A172 (cell line): Measurements from ENCODE around the gene PDS5A. TPM values are rescaled to one million over a fixed set of nuclear protein-coding genes. Genes with fewer than 3 reads are reported as not detected.
"Not testable (repeated sequence)": the region's sequence is repeated elsewhere in the genome, so short reads cannot be mapped to it uniquely, and the experiment has no call there.

Experiments used
- DNase-seq: peaks from one replicate; pipeline ENCODE4 v3.0.0-alpha.2; 2015; ENCODE audit warnings: low spot score
- total RNA-seq: library from RNA; depleted of rRNA; stranded (reverse); fragments of >200 nt; shearing (Covaris generic); gene quantifications from 2 replicates; pipeline ENCODE4 v1.2.3, GENCODE V29; 2014

Gene PDS5A
- total RNA-seq, 1 experiment from 2014 or later, result 79.2 TPM

GRCh38 chr4:39908284-39908683 is 69.4 kb downstream of the PDS5A start:
- no peak for DNase-seq

DNA sequence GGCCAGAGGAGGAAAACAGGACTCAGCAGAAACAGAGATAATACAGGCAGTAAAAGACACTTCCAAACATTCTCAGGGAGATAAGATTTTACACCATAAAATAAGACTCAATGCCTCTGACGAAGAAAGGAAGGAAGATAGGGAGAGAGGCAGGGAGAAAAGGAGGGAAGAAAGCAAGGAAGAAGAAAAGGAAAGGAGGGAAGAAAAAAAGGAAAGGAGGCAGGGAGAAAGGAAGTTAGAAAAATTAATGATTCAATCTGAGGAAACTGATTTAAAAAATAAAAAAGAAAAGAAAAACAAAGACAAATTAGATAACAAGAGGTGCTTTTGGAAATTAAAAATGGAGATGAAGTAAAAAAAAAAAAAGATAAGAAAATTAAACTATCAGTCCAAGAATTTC is 72.1 kb downstream of the PDS5A start:
- DNase-seq, result no peak

- not testable (repeated sequence) for DNase-seq
Measured at GRCh38 chr4:39905019-39905418, 72.7 kb downstream of the PDS5A start.

DNA sequence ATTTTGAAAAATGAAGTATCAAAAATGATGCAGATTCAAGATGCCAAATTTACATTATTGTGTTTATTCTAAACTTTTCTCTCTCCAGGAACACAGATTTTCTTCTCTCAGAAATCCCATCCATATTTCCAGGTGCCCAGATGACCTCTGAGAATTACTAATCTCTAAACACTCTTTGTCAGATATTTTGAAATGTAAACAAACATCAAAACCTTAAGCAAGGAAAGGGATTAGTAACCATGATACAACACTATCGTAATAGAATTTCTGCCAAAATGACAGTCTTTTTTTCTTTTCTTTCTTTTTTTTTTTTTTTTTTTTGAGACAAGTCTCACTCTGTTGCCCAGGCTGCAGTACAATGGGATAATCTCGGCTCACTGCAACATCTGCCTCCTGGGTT is 76.7 kb downstream of the PDS5A start:
- no peak for DNase-seq

DNA sequence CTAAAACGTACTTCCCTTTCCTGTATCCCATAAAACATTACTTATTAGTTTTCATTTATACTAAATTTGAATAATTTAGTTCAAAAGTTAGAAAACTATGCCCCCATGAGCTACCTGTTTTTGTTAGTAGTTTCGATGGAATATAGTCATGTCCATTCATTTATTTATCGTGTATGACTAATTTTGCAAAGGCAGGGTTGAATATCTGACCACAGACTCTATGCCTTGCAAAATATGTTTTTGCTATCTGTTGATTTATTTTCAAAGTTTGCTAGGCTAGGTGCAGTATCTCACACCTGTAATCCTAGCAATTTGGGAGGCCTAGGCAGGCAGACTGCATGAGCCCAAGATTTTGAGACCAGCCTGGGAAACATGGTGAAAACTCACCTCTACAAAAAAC is 78.4 kb downstream of the PDS5A start:
- DNase-seq, result no peak

DNA sequence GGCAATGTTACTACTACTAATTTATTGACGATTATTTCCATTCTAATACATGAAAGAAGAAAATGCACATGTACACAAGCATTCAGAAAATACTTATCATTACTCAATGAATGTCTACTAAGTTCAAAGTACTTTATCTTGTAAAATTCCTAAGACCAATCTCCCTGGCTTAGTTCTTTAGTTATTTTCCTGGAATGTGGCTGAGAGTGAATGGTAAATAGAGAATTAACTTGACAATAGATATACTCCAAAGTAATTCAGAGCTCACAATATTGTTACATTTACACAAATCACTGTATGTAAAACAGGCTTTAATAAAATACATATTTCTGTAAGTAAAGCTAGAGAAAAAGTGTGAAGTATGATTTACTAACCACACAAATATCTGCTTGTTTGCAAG is 79.7 kb downstream of the PDS5A start:
- no peak for DNase-seq

DNA sequence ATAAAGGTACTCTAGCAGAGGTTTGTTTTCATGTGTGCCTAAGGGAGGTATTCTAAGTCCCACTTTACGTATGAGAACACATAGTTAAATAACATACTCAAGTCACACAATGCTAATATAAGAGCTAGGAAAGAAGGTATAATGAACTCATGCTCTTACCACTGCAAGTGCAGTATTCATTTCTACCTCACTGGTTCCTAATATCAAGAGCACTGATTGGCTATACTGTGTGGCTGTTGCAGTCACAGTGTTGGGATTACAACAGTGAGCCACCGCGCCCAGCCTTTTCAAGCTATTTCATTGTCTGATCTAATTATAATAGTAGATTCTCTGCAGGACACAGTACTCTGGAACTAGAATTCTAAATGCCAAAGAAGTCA is 84.0 kb downstream of the PDS5A start:
- no peak for DNase-seq

DNA sequence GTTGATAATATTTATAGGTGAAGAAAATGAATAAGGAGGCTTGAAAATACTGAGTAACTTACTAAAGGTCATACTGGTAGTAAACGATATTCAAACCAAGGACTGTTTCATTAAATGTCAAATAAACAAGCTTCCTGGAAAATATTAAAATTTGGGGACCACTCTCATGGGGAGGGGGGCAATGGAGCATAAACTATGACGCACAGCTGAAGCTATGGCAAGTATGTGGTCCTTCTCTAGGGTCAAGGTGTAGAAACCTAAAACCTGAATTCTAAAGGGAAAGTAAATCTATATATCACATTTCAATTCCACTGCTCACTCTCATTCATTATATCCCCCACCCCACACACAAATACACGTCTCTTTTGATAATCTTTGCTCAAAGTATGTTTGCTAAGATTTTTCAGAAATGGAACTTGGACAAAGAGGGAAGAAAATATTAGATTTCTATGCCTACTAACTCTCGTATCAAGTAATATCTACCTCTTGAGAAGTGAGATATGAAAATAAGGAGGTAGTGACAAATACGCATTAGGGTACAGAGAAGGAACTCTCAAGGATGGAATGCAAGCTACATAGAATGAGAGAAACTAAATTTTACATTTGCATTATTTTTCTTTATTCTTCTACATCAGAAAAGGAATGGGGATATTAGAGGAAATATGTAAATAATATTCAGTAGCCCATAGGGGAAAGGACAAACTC is 84.6 kb downstream of the PDS5A start:
- DNase-seq, result no peak

GRCh38 chr4:39889226-39889625 is 88.5 kb downstream of the PDS5A start:
- DNase-seq, result no peak

DNA sequence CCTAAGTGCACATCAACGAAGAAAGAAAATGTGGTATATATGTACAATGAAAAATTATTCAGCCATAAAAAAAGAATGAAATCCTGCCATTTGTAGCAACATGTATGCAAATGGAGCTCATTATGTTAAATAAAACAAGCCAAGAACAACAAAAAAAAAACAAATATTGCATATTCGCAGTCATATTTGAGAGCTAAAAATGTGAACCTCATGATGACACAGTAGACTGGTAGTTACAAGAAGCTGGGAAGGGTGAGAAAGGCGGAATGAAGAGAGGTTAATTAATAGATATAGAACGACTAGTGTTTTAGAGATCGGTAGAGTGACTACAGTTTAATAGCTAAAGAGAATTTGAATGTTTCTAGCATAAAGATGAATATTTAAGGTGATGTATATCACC is 89.2 kb downstream of the PDS5A start:
- DNase-seq, result no peak

- no peak for DNase-seq
Measured at GRCh38 chr4:39883646-39884045, 94.1 kb downstream of the PDS5A start.

DNA sequence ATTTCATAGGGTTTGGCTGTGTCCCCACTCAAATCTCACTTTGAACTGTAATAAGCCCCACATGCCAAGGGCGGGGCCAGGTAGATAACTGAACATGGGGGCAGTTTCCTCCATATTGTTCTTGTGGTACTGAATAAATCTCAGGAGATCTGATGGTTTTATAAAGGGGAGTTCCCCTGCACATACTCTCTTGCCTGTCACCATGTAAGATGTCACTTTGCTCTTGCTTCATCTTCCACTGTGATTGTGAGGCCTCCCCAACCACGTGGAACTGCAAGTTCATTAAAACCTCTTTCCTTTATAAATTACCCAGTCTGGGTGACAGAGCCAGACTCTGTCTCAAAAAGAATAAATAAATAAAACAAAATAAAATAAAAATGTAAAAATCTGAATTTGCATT is 95.9 kb downstream of the PDS5A start:
- DNase-seq, result no peak

- no peak for DNase-seq
Measured at GRCh38 chr4:39877971-39878370, 99.7 kb downstream of the PDS5A start.

DNA sequence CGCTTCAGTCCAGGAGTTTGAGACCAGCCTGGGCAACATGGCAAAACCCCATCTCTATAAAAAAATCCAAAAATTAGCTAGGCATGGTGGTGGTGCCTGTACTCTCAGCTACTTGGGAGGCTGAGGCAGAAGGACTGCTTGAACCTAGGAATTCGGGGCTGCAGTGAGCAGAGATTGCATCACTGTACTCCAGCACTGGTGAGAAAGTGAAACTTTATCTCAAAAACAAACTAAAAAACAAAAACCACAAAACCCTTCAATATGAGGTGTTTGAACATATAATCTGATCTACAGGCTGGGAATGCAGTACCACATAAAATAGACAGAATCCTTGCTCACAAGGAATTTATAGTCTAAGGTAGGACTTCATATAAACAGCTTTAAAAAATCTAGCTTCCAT is 103.9 kb downstream of the PDS5A start:
- no peak for DNase-seq

- no peak for DNase-seq
Measured at GRCh38 chr4:39865280-39865679, 112.4 kb downstream of the PDS5A start.

DNA sequence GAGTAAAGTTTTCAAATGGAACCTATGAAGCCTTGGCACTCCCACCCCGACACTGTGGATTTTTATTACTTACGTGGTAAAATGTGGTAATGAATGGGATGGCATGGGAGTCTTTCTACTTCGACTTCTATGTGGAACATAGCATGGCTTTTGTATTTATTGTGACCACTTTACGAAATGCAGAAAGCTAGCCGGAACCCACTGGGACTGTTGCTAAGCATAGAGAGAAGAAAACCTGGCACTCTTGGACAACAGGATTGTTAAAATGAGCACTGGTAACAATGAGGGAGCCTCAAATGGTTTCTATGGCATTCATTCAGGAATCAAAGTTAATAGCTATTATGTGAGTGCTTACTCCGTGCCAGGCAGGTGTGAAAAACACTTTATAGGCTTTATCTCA is 113.3 kb downstream of the PDS5A start:
- DNase-seq, result no peak

DNA sequence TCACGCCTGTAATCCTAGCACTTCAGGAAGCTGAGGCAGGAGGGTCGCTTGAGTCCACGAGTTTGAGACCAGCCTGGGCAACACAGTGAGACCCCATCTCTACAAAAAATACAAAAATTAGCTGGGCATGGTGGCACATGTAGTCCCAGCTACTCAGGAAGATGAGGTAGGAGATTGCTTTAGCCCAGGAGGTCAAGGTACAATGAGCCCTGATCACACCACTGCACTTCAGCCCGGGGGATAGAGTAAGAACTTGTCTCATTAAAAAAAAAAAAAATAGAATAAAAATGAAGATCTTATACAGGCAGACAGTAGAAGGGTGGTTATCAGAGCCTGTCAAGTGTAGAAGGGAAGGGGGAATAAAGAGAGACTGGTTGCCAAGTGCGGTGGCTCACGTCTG is 116.9 kb downstream of the PDS5A start:
- DNase-seq, result no peak

DNA sequence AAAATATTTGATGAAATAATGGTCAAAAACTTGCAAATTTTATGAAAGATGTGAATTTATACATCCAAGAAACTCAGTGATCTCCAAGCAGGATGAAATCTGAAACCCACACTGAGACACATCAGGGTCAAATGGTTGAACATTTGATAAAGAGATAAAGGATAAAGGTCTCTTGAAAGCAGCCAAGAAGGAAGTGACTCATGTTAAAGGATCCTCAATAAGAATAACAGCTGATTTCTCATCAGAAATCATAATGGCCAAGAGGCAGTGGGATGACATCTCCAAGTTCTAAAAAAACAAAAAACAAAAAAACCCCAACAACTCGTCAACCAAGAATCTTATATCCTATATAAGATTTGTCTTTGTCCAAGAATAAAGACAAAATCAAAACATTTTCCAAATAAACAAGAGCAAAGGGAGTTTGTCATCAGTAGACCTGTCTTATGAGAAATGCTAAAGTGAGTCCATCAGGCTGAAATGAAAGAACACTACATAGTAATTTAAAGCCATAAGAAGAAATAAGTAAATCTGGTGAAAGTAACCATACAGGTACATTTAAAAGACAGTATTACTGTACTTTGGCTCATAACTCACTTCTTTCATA is 121.7 kb downstream of the PDS5A start:
- DNase-seq, result peak; percentile 75

DNA sequence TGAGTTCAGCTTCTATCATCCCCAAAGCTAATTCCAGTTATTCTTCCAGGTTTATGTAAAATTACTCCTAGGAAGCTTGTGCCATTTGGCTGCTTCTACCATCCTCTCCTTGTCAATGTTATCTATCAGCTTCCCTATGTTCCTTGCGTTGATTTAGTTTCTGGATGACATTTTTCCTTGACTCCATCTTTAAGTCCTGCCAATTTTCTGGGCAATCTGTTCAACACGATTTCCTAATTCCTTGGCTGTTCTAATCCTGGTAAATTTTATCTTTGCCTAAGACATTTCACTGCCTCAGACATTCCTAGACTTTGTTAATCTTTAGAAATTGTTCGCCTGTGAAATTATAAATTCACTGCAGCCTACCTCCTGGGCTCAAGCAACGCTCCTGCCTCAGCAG is 125.1 kb downstream of the PDS5A start:
- no peak for DNase-seq

- no peak for DNase-seq
Measured at GRCh38 chr4:39850727-39851126, 127.0 kb downstream of the PDS5A start.

DNA sequence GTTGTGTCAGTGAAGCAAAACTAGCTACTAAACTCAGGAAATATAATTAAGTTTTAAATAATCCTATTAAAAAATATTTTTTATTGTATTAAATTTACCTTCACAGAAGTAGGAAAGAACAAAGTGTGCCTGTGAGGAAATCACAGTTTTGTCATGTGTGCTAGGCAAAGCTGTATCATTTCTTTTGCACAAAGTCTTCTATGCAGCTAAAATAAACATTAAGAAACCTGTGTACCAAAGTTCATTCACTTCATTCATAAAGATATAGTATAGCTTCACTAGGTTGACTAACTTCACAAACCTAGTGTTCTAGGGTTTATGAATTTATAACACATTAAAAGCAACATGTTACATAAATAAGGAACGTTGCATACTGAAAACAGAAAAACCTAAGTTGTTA is 131.0 kb downstream of the PDS5A start:
- no peak for DNase-seq

DNA sequence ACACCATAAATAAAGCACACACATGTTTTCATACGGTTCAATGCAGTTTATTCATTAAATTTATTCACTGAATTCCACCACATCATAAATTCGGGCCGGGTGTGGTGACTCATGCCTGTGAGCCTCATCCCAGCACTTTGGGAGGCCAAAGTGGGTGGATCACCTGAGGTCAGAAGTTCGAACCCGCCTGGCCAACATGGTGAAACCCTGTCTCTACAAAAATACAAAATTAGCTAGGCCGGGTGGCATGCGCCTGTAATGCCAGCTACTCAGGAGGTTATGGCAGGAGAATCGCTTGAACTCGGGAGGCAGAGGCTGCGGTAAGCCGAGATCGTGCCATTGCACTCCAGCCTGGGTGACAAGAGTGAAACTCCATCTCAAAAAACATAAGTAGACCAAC is 131.6 kb downstream of the PDS5A start:
- DNase-seq, result peak; percentile 31

- DNase-seq, result no peak
Measured at GRCh38 chr4:39841894-39842293, 135.8 kb downstream of the PDS5A start.

DNA sequence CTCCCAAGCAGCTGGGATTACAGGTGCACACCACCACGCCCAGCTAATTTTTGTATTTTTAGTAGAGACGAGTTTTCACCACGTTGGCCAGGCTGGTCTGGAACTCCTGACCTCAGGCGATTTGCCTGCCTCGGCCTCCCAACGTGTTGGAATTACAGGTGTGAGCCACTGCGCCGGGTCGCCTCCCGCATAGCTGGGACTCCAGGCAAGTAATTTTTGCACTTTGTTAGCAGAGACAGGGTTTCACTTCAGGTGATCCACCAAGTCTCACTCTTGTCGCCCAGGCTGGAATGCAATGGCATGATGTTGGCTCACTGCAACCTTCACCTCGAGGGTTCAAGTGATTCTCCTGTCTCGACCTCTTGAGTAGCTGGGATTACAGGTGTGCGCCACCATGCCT is 137.2 kb downstream of the PDS5A start:
- DNase-seq, result not testable (repeated sequence)
